EL (cell line): ENCODE results near the gene BTBD17.

Experiments used
- DNase-seq: peaks from one replicate; pipeline ENCODE4 v3.0.0-alpha.2; 2016

Gene BTBD17

DNA sequence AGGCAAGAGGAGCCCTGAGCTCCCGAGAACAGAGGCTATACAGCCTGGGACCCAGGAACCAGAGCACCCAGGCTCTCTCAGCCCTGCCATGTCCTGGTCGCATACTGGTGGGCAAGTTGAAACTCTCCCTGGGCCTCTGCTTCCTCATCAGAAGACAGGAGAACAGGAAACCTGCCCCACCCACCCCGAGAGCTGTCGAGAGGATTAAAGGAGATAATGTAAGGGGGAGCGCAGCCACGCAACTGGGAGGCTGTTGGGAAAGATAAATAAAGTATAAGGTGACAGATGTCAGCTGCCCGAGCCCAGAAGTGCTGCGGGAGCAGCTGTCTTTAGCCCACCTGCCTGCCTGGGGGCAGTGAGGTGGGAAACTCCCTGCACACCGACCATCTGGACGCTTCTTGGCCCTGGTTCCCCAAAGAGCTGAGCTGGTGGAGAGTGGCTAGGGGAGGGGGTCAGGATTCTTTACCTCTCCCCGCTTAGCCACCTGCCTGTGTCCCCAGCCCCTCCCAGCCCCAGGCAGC is 28.8 kb downstream of the BTBD17 start:
- DNase-seq: no peak

- DNase-seq: no peak
Measured at GRCh38 chr17:74332017-74332650, 29.5 kb downstream of the BTBD17 start.

DNA sequence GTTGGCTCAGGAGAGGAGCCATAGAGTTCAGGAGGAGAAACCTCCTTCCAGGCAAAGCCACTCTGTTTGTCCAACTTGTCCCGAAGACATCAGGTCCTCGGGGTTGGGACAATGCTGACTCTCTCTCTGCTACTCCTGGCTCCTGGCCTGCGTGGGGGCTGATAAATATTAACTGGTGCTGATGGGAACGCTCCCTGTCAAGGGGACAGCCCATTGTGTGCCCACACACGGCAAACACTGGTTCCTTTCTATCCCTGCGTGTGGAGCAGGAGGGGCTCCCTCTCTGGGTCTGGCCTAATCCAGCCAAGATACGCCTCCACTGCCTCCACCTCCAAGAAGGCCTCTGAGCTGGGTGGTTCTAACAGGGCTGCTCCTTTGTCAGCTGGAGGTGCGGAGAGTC is 31.2 kb downstream of the BTBD17 start:
- no peak for DNase-seq

DNA sequence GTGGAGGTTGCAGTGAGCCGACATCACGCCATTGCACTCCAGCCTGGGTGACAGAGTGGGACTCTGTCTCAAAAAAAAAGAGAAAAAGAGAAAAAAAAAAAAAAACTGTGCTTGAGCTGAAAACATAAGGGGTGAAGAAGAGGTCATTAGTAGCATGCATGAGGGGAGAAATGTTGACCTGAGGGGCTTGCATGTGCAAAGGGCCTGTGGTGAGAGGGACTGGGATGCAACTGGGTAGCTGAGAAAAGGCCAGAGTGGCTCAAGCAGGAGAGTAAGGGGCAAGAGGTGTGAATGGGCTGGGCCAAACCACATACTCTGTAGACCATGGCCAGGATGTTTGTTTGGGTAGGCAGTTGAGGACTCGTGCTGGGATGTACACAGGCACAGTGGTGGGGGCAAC is 32.3 kb downstream of the BTBD17 start:
- no peak for DNase-seq

GRCh38 chr17:74328487-74328886 is 33.2 kb downstream of the BTBD17 start:
- no peak for DNase-seq

- no peak for DNase-seq
Measured at GRCh38 chr17:74326506-74326905, 35.2 kb downstream of the BTBD17 start.

- DNase-seq: no peak
Measured at GRCh38 chr17:74325743-74326379, 35.8 kb downstream of the BTBD17 start, which contains the start of gene KIF19. Gene KIF19 (plus strand): TSS chr17:74326226. CDS start chr17:74326350, 124 bp downstream.

DNA sequence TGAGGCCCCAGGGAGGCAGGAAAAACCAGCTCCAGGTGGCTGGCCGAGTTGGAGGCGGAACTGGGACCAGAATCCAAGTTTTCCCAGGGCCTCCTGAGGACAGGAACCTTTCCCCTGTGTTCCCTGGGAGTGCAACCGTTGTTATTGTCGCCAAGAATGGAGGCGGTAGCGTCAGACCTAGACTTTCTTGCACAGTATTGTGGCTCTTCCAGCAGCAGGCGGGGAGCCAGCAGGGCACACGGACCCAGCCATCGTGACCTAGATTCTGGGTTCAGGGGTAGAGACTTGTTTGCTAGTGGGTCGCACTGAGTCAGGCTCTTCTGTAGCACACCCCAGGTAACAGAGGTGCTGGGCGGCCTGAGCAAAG is 36.3 kb downstream of the BTBD17 start:
- DNase-seq: no peak

GRCh38 chr17:74324521-74324920 is 37.1 kb downstream of the BTBD17 start:
- no peak for DNase-seq

- DNase-seq: no peak
Measured at GRCh38 chr17:74318391-74318790, 43.3 kb downstream of the BTBD17 start.

GRCh38 chr17:74317071-74317470 is 44.6 kb downstream of the BTBD17 start:
- DNase-seq: no peak

DNA sequence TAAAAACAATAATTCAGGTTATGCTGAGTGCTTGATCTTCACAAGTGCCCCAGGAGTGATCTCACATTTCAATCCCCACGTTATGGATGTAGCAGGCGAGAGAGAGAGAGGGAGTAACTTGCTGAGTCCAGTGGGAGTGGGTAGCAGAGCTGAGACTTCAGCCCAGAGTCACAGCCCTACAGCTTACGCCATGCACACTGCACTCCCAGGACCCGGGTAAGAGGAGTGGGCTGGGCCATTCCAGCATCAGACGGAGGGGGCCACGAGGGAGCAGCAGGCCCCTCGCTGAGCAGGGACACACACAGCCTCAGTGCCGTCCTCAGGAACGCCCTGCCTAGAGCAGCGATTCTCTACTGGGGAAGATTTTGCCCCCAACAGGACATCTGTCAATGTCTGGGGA is 45.4 kb downstream of the BTBD17 start:
- DNase-seq: no peak

DNA sequence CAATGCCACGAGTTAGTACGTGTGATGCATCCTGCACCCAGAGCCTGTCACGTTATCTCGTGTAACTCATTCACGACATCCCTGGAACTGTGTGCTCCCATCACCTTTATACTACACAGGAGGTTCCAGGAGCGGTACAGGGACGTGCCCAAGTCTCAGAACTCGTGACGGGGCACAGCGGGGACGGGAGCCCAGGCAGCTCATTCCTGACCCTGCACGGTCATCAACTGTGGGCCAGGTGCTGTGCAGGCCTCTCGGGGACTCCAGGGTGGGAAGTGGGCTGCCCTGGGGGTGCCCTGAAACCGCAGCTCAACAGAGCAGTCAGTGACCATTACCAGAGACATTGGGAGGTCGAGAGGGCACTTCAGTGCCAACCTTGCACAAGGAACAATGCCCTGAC is 46.8 kb downstream of the BTBD17 start:
- no peak for DNase-seq

- DNase-seq: no peak
Measured at GRCh38 chr17:74309902-74310301, 51.8 kb downstream of the BTBD17 start.

GRCh38 chr17:74307984-74308773 is 53.5 kb downstream of the BTBD17 start:
- no peak for DNase-seq
